GM18502 (cell line): ENCODE data around the gene DNER.
"Not testable (repeated sequence)": the region's sequence is repeated elsewhere in the genome, so short reads cannot be mapped to it uniquely, and the experiment has no call there.

ENCODE experiments used
- ATAC-seq: cut with Tn5 transposase; IDR thresholded peaks from one replicate; pipeline ENCODE4 v1.9.1; 2021; ENCODE audit warnings: mild to moderate bottlenecking; ENCODE audit not compliant: unreplicated experiment, poor library complexity

Gene DNER

DNA sequence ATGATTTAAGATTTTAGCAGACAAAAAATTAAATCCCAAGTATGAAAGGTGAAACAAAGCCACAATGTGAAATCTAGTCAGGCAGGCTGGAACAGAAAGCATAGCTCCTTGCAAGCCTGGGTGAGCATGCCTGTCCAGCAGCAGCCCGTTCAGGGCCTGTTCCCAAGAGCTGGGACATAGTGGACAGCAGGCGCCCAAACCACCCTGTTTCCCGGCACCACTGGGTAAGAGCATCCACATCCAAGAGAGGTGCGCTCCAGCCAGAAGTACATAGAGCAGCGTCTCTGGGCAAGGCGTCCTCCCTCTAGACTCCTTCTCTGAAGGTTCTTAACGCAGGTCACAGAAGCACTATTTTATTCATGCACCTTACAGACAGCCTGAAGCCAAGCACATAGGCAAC is 80.8 kb downstream of the DNER start:
- ATAC-seq = no peak

GRCh38 chr2:229629039-229629438 is 85.3 kb downstream of the DNER start:
- no peak for ATAC-seq

DNA sequence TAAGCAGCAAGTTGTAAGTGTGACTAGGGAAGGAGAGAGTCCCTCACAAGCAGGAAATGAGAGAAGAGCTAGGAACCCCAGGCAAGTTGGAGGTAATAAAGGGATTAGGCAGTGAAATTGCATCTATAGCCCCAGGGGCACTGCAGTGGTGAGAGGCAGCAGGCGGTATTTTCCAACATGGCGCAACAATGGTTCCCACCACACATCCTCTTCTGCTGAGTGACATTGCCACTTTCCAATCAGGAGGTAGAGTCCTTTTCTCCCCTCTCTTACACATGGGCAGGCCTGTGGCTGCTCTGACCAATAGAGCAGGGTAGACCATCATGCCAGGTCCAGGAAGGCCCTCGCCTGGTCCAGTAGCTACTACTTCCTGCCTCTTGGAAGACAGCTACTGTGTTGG is 86.6 kb downstream of the DNER start:
- no peak for ATAC-seq

DNA sequence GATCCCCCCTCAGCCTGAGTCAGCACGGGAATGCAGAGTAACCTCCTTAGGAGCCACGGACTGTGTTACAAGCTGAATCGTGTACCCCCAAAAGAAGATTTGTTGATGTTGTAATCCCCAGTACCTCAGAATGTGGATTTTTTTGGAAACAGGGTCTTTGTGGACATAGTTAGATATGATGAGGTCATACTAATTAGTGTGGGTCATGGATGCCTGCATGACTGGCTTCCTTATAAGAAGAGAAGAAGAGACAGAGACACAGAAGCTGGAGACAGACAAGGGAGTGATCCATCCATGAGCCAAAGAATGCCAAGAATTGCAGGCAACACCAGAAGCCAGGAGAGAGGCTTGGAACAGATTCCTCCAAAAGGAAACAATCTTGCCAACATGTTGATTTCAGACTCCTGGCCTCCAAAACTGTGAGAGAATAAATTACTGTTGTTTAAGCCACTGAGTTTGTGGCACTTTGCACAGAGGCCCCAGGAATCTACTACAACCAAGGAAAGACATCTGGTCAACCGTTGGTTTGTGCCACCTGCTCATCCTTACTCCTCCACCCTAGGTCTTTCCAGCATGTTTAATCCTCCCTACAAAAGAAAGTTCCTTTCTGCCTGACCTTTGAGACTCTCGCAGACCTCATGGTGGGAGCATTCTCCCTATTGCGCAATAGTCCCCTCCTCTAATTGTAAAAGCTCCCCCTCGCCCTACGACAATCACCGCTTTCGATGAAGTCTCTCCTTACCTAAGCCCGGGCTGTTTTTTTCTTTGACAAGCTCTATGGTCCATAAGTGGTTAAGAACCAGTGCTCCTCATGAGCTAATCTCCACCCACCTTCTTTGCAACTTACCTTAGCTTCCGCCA is 91.6 kb downstream of the DNER start:
- no peak for ATAC-seq

DNA sequence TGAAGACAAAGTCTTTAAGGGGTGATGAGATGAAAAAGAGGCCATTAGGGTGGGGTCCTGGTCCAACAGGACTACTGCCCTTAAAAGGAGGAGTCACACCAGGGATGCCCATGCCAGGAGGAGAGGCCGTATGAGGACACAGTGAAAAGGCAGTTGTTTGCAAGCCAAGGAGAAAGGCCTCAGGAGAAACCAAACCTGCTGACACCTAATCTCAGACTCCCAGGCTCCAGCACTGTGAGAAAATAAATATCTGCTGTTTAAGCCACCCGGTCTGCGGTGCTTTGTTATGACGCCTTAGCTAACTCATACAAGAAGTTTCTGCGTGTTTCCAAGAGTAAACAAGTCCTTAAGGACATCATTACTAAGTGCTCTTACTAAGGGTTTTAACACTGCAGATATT is 93.6 kb downstream of the DNER start:
- ATAC-seq = no peak

DNA sequence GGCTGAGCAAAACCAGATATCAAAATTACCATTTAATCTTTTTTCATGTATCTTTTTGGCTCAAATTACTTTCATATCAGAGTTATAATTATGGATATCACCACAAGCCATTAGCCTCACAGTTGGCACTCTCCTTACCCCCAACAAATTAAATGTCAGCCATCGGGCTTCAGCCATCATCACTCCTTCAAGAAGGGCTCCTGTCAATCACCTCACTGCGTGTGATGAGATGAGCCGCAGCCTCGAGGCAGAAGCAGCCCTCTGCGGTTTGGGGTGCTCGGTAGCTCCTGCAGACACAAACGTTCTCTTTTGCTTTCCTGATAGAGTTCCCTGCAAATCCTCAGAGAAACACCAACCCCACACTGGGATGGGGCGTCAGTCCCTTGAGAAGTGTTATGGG is 94.1 kb downstream of the DNER start:
- no peak for ATAC-seq

DNA sequence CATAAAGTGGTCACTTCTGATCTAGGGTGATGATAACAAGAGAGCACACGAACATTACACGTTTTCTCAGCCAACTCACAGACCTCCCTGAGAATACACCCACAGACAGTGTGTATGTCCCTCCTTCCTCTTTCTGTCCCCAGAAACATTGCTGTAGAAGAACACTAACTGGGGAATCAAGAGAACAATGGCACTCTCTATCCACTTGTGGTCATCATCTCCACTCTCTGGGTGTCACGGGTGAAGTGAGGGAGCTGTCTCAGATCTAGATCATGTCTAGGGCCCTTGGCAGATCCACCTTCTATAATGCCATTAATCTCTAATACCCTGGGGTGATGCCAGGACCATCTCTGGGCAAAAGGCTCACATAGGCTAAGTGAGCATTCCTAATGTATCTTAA is 97.9 kb downstream of the DNER start:
- no peak for ATAC-seq

- ATAC-seq = not testable (repeated sequence)
Observed at GRCh38 chr2:229614021-229614420, 100.3 kb downstream of the DNER start.

DNA sequence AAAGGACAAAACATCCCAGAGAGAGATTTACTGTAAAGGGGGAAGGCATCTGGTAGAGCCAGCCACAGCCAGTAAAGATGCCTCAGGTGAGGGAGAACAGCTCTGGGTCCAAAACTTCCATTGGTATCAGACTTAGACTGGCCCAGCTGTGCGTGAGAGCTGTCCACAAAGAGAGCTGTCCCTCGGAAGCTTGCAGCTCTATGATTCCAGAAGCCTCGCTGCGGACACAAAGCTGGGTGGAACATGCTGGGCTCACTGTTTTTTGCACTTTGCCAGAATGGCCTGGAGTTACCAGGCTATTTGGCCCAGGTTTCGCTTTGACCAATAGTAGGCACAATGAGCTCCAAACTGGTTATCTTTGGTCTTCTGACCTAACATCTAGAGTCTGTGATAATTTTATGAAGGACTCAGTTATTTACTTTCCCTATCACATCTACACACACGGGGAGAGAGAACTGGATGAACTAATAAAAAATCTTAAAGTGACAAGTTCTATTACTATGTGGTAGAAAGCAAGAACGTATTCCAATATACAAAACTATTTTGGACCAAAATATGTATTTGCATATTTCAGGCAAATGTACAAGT is 101.9 kb downstream of the DNER start:
- ATAC-seq = no peak

DNA sequence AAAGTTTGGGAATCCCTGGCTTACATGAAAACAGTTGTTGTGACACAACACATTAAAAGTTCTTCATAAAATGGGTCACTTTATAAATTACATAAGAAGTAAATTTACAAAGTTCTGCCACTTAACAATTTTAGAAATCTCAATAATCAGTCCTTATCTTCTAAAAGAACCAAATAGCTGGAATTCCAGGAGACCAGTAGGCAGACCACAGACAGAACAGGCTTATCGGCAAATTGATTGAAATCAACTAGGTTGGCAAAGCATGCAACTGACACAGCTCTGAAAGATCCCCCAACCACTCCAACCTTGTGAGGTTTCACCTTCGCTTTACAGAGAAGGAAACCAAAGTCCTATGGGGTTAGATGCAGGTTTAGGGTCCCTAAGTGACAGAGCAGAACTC is 103.0 kb downstream of the DNER start:
- ATAC-seq = no peak

DNA sequence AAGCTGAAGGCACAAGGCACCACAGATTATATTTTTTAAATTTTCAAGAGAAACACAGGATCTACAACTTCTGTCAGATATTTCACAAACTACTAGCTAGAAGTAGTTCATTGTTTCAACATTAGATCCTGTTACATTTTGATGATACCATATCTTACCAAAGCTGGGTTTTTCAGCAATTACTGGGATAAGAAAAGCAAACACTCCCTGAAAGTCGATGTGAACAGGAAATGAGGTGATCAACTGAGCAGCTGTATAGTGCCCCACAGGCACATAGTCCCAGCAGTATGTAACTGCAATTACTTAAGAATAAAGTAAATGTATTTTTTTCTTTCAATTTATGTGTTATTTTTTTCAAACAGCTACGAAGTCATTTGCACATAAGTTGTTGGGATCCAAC is 103.5 kb downstream of the DNER start:
- no peak for ATAC-seq

DNA sequence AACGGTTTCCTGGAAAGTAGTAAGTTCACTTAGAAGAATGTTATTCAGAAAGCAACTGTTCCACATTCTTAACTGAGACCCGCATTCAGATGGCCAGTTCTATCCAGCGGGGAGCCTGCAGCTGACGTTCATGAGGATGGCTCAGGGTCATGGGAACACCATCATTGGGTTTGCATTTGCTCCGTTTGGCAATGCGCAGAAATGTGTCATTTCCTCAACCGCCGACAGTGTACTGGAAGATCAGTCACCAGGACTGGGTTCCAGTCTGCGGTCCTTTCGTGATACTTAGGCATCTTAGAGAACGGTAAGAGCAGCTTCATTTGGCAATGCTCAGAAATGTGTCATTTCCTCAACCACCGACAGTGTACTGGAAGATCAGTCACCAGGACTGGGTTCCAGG is 104.0 kb downstream of the DNER start:
- ATAC-seq = no peak

- no peak for ATAC-seq
Observed at GRCh38 chr2:229601936-229602335, 112.4 kb downstream of the DNER start.

DNA sequence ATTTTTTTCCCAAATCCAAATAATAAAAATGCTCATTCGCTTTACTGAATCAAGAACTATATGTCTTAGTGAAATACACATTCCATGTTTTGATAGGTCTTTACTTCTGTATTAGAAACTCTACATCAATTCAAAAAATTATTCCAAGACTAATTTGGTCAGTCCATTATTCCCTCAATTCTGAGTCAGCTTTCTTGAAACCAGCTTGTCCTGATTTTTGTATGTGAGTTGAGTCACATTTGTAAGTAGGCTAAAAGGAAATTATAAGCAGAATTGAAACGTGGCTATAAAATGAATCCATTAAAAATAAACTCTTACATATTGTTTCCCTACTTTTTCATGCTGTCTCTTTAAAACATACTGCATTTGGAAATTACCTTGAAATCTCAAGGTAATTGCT is 113.0 kb downstream of the DNER start:
- ATAC-seq = no peak

DNA sequence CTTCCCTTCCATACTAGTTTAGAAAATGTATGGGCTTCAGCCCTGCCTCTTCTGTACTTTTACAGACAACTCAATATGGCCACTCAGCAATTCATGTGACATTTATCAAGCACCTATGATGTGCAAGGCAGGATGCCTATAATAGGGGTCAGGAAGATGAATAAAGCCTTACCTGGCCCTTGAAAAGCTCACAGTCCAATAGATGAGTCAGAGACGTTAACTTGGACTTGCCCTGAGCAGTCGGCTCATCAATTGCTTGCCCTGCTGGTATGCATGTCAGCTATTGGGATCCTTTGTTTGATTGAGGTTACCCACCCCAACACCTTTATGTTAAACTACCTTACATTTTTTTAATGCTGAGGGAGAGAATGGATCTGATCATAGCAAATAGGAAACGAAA is 116.1 kb downstream of the DNER start:
- ATAC-seq = no peak

GRCh38 chr2:229596796-229597195 is 117.6 kb downstream of the DNER start:
- ATAC-seq = no peak

- no peak for ATAC-seq
Observed at GRCh38 chr2:229591611-229592010, 122.7 kb downstream of the DNER start.

- ATAC-seq = peak; percentile 74
Observed at GRCh38 chr2:229586746-229587705, 127.3 kb downstream of the DNER start.

DNA sequence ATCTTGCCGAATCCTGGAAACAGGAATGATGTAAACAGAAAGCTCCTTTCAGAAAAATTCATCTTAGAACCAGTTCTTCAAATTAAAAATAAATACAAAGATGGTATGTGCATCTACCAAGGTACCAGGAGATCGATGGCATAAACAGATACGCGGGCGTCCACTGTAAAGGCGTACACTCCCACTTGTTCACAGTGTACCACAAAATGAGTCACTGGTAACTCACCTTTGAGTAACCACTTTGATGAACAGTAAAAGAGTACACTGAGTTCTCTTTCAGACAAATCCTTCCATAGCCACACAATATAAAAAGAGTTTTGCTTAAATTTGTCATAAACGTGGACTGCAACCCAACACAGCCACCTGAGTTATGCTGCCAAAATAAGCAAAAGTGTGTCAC is 128.3 kb downstream of the DNER start:
- no peak for ATAC-seq

DNA sequence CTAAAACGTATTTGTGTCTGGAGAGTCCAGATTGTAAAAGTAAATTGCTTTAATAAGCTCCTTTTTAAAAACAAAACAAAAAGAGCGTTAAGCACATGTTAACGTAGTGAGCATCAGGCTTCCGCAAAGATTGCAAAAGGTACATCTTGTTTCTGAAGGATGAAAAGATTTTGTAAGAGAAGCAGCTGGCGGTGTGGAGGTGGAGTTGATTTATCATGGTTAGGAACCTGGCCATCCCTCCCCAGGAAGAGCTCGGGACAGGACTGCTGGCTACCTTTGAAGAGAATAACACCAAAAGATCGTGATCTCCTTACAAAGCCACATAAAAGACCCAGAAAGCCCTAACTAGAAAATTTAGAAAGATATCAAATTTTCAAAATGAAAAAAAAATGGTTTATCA is 132.2 kb downstream of the DNER start:
- no peak for ATAC-seq
